GM12873 (cell line): ENCODE data around the gene KHK.

Experiments used
- CTCF ChIP-seq: IDR thresholded peaks from 2 replicates; pipeline ENCODE4 v1.5.1; 2012; ENCODE audit warnings: low read depth, mild to moderate bottlenecking, moderate library complexity, low read length, control low read depth; ENCODE audit not compliant: insufficient read depth; ENCODE audit errors: missing control alignments

Gene KHK

GRCh38 chr2:27089111-27089954, 2.8 kb downstream of the KHK start:
- TF ChIP-seq CTCF = no peak

- no peak for TF ChIP-seq CTCF
Measured at GRCh38 chr2:27091746-27092695, 5.4 kb downstream of the KHK start.

GRCh38 chr2:27092696-27093429, 6.3 kb downstream of the KHK start:
- no peak for TF ChIP-seq CTCF

GRCh38 chr2:27093430-27094352, 7.1 kb downstream of the KHK start:
- no peak for TF ChIP-seq CTCF

GRCh38 chr2:27094353-27094984, 7.9 kb downstream of the KHK start:
- TF ChIP-seq CTCF = no peak

- no peak for TF ChIP-seq CTCF
Measured at GRCh38 chr2:27095427-27095744, 8.8 kb downstream of the KHK start.
